Fibroblast of skin of left quadriceps (primary cell): ENCODE results near the gene BTNL2.

ENCODE experiments used
- DNase-seq, 2 experiments: peaks; one replicate each; pipeline ENCODE4 v3.0.0-alpha.2; 2013; ENCODE audit warnings: low read depth in 2 of 2

Gene BTNL2

DNA sequence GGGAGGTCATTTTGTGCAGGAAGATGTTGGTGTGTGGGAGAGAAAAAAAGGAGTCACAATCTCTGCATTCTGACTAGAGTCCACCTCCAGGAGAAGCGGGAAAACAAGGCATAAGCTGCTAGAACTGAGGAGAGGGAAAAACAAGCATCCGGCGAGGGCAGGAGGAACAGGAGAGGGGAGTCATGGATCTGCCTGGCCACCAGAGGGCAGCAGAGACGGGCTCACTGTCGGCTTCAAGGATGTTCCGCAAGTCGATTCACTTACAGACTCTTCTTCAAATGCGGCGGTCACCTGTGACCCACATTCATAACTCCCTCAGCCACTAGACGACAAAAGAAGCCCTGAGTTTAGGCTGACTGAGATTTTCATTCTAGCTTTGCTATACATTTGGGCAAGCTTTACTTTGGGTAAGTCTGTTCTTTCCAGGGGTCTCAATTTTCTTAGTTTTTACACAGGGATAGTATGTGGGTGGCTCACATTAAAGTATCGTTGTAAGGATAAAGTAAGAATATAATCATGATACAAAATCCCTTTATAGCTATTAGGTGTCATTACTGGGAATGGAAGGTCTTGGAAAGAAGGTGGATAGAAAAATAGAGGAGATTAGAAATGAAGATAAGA lies 6.6 kb upstream of the BTNL2 start:
- peak in 1 of 2 experiments; percentile 37 for DNase-seq

DNA sequence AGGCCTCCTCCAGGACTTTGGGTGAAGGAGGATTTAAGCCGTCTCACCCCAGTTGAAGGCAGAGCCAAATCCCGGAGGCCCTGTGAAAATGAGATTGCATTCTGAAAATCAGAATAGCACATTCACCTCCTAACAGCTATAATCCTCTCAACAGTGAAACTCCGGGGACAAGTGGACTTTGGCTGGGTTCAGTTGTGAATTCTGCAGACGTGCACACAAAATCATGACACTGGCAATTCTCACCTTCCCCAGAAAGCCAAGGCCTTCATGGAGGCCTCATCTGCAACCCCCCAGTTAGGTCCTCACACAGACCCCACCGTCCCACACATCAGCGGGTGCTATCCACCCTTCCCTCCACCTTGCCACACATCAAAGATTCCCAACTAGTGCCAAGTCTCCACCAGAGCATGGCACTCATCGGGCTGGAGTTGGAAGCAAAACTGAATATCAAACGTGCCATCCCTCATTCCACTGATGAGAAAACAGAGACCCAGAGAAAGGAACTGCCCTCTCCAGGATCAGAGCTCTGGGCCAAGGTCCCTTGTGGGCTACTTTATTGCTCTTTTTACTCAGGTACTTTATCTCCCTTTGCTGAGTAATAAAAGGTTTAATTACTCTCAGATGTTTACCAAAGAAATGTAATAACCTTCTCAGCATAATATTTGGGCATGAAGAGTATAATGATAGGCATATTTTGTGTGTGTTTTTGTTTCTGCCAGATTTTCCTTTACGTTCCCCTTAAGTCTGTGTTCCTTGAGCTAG lies 4.8 kb upstream of the BTNL2 start:
- DNase-seq: no peak

GRCh38 chr6:32410906-32411305 lies 3.9 kb upstream of the BTNL2 start:
- no peak for DNase-seq

DNA sequence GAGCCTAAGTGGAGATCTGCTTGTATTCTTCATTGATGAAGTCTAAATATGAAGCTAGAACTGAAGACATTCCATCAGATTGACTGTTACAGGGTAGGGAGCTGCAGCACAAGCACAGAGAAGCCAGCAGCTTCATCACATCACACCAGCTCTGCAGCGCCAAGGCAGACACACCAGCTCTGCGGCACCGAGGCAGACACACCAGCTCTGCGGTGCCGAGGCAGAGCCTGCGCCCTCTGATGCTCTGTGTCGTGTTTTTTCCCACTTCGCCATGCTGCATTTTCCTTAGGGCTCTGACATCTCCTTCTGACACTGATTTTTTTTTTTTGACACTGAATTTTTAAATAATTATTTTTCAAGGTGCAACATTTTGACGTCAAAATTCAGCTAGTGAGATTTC lies 784 bp downstream of the BTNL2 start:
- no peak for DNase-seq

DNA sequence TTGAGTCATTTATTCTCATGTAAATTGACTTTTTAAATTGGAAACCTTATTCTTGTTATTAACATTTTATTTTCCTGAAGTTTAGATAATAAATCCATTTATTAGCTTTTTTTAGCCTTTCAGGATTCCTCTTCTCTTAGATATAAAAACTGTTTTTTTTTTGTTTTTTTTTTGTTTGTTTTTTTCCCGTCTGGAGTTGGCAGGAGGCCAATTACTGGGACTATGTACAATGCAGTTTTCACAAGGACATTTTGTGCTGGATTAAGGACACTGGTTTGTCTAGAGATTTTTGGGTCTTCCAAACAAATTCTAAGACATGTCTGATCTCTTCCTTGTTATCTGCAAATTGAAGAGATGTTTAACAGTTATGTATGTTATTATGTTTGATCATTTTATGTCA lies 1.3 kb downstream of the BTNL2 start:
- no peak for DNase-seq

- no peak for DNase-seq
These were observed 4.2 kb downstream of the BTNL2 start for GRCh38 chr6:32402812-32403211.

- DNase-seq: no peak
These were observed 5.6 kb downstream of the BTNL2 start for GRCh38 chr6:32401284-32401963.

GRCh38 chr6:32397252-32397920 lies 9.6 kb downstream of the BTNL2 start:
- DNase-seq: no peak

- no peak for DNase-seq
These were observed 11.0 kb downstream of the BTNL2 start for GRCh38 chr6:32396028-32396427.

DNA sequence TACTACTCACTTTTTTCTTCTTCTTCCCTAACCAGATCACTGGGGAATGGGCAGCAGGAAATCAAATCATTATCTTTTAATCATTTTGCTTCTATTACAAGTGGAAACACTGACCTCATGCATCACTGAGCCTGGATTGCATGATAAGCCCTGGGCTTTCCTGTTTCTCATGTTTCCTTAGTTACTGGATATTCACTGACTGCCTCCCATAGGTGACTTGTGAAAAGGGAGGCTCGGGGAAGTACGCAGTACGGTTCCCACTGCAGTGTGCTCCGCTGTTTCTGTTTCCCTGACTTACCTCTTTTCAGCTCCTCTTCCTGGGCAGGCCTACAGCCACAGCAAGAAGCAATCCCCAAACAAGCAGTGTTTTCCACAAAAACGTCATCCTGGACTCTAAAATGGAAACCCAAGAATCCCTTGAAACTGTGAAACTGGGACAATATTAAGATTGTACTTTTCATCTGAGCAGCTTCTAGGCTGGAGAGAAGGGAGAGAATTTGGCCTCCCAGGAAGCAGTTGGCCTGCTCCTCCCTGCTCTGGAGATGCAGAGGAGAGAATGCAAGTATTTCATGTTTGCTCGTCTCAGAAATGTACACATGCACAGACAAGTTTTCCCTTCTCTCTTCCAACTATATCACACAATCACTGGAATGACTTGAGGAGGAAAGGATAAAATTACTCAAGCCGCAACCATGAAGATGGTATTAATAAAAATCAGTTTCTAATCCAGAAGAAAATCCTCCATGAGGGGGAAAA lies 13.1 kb downstream of the BTNL2 start:
- no peak for DNase-seq

DNA sequence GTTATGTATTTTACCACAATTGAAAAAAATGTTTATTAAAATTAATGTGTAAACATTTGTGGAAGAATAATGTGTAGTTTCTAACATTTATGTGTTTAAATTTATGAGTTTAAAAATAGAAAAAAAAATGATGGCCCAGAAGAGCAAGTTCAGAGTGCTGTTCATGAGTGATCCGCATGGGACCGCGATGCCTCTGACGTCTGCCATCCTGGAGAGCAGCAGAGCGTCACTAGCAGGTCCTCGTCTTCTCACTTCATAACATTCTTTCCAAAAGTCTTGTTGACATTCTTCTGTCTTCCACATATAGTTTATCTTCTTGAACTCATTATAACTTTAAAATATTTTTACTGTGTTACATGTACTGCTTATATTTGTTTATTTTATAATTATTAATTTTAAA lies 15.5 kb downstream of the BTNL2 start:
- DNase-seq: no peak

DNA sequence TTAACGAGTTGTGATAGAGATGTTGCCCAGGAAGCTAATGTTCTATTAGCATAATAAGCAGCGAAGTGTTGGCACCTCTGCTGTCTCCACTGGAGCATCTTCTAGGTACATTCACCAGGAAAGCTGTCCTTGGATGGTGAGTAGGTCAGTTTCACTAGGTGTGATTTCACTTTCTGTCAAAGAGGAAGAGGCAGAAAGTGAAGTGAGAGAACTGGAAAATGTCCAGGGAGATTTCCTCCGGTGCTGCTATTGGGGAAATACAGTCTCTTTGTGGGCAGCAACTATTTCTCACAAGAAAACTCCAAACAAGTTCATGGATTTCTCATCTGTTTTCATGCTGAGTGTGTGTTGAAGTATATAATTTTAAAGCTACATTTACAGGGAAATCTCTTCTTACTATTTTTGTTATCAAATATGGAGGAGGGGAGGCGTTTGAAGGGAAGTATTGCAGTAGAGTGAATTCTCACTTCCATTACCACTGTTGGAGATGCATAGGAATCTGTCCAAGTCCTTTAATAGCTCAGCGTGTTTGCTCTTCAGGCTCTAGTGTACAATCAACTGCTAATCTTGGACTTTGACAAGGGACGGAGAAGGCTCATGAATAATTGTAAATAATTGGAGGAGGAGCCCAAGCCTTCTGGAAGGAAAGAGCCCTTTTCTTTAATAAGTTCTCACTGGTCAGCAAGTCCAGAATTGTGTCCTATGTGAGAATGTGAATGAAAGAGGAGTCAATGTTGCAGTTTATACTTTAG lies 19.2 kb downstream of the BTNL2 start:
- no peak for DNase-seq

DNA sequence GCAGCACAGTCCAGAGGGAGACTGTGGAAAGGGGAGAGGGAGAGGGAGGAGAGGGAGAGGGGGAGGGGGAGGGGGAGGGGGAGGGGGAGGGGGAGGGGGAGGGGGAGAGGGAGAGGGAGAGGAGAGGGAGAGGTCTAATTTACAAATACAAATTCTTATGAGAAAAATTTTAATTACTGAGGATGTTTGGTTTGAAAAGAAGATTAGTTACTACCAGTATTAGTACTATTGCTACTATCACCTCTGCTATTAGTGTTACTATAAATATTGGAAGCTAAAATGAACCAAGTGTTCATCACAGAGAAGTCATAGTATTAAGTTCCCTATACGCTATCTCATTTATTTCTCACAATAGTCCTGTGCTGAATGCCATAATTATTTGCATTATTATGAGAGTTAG lies 20.9 kb downstream of the BTNL2 start:
- no peak for DNase-seq

DNA sequence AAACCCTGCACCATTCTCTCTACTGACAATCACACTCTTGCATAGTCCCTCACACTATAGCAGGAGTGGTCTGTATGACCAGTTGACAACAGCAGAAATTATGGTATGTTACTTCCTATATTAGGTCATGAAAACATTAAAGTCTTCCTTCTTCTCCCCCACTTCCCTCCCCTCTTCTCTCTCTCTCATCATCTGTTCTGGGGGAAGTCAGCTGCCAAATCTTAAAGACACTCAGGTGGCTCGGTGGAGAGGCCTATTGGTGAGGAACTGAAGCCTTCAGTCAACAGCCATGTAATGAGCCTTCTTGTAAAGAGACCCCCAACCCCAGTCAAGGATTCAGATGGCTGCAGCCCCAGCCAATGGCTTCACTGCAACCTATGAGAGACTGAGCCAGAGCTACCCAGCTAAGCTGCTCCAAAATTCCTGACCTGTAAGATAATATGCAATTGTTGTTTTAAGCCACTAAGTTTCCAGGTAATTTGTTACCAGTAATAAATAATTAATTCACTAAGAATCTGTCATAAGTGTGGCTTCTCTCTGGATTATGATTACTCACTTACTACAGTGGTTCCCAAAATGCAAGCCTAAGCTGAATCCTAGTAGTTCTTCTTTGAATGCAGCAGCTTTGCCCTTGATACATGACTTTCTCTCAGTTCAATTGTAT lies 24.1 kb downstream of the BTNL2 start:
- no peak for DNase-seq

- no peak for DNase-seq
These were observed 27.4 kb downstream of the BTNL2 start for GRCh38 chr6:32379545-32379944.

GRCh38 chr6:32375739-32376529 lies 31.0 kb downstream of the BTNL2 start:
- DNase-seq: no peak

DNA sequence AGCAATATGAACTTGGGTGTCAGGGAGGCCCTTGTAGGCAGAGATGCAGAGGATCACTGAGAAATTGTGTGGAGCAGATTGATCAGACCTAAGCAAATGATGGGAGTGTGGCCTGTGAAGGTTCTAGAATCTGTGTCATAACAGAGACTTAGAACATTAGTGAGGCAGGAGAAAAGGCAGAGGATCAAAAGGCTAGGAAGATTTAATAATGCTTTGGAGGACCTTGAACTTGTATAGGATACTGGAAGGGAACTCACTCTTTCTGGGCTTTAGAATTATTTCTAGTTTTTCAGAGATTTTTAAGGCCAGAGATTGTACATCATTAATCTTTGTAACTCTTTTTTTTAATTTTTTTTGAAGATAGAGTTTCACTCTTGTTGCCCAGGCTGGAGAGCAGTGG lies 35.2 kb downstream of the BTNL2 start, which contains the start of gene TSBP1:
TSBP1 (minus strand) TSS at position 101 of the 400 bp plus-strand sequence. CDS start 197 bp downstream, outside the sequence.
- no peak for DNase-seq

- no peak for DNase-seq
These were observed 35.8 kb downstream of the BTNL2 start for GRCh38 chr6:32371229-32371628.

DNA sequence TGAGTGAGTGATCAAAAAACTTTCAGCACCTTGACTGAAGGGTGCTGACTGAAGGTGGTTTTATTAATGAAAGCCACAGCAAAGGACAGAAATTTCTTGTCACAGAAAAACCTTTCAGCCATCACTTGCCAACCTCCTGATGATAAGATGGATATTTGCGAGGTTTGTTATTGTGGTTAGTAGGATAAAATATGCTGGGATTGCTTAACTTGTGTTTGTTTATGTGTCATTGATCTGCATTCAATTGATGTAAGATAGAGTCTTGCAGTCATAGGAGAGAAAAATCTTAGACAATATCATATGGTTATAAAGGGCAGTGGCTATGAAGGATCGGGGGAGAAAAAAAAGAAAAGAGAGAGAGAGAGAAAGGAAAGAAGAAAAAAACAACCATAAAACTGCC lies 36.5 kb downstream of the BTNL2 start:
- no peak for DNase-seq
